GM12892 (cell line): ENCODE results near the gene FIBCD1.

ENCODE experiments used
- DNase-seq: peaks from one replicate; pipeline ENCODE4 v3.0.0; 2011; ENCODE audit not compliant: insufficient read length
- FAIRE-seq: peaks from 2 replicates; lab custom pipeline; 2011; peaks lifted over from hg19 to GRCh38; lab: Jason Lieb, UNC
- POLR2A ChIP-seq: IDR thresholded peaks from 2 replicates; pipeline ENCODE4 v1.6.1; 2011; ENCODE audit warnings: low read depth, low read length, control low read depth
- POLR2AphosphoS5 ChIP-seq: IDR thresholded peaks from 2 replicates; pipeline ENCODE4 v1.6.1; 2011; ENCODE audit warnings: low read depth, low read length, control low read depth
- TAF1 ChIP-seq: IDR thresholded peaks from 2 replicates; pipeline ENCODE4 v1.6.1; 2011; ENCODE audit warnings: low read depth, mild to moderate bottlenecking, control low read depth, low read length, borderline replicate concordance

FIBCD1 gene

GRCh38 chr9:130921300-130921988 is 17.6 kb downstream of the FIBCD1 start:
- FAIRE-seq (no peak), DNase-seq (no peak)
- TF ChIP-seq POLR2AphosphoS5 (no peak), TAF1 (no peak), POLR2A (no peak)

- no peak for DNase-seq
- FAIRE-seq, result no peak
- no peak for TF ChIP-seq POLR2A
- no peak for TF ChIP-seq TAF1
- TF ChIP-seq POLR2AphosphoS5, result no peak
These were observed 18.2 kb downstream of the FIBCD1 start for GRCh38 chr9:130920762-130921299.

GRCh38 chr9:130920233-130920632 is 18.8 kb downstream of the FIBCD1 start:
- DNase-seq (no peak), FAIRE-seq (no peak)
- no peak for TF ChIP-seq TAF1
- TF ChIP-seq POLR2AphosphoS5, result no peak
- no peak for TF ChIP-seq POLR2A

- no peak for DNase-seq
- TF ChIP-seq POLR2AphosphoS5, result no peak
- no peak for TF ChIP-seq POLR2A
- TF ChIP-seq TAF1, result no peak
- FAIRE-seq, result no peak
These were observed 19.4 kb downstream of the FIBCD1 start for GRCh38 chr9:130919559-130920145.

- TF ChIP-seq POLR2AphosphoS5 (no peak), TAF1 (no peak), POLR2A (no peak)
- DNase-seq, result no peak
- no peak for FAIRE-seq
These were observed 20.1 kb downstream of the FIBCD1 start for GRCh38 chr9:130918826-130919558.

GRCh38 chr9:130918101-130918825 is 20.8 kb downstream of the FIBCD1 start:
- DNase-seq, result no peak

GRCh38 chr9:130917168-130917960 is 21.7 kb downstream of the FIBCD1 start:
- DNase-seq, result no peak
- TF ChIP-seq POLR2A (no peak), TAF1 (no peak), POLR2AphosphoS5 (no peak)
- FAIRE-seq, result no peak

More at GRCh38 chr9:130918101-130918825, 20.8 kb downstream of the FIBCD1 start:
- TF ChIP-seq TAF1, result no peak
- TF ChIP-seq POLR2A, result no peak
- no peak for TF ChIP-seq POLR2AphosphoS5
- no peak for FAIRE-seq

- DNase-seq, result no peak
- FAIRE-seq, result no peak
- no peak for TF ChIP-seq POLR2AphosphoS5
These were observed 24.0 kb downstream of the FIBCD1 start for GRCh38 chr9:130915096-130915447.

GRCh38 chr9:130914417-130915095 is 24.5 kb downstream of the FIBCD1 start:
- TF ChIP-seq TAF1, result no peak
- FAIRE-seq (no peak), DNase-seq (no peak)
